Astrocyte (in vitro differentiated cells and primary cell): ENCODE data around the gene PCNT.

Source experiments
- CTCF ChIP-seq: IDR thresholded peaks from 2 replicates; pipeline ENCODE4 v1.5.1; 2011; ENCODE audit warnings: low read depth, mild to moderate bottlenecking, inconsistent platforms, low read length, moderate library complexity; ENCODE audit not compliant: insufficient read depth
- EZH2 ChIP-seq: IDR thresholded peaks from 2 replicates; pipeline ENCODE4 v1.6.1; 2012; ENCODE audit warnings: mild to moderate bottlenecking, low read length, inconsistent platforms; ENCODE audit not compliant: insufficient read depth

- no peak for TF ChIP-seq CTCF
- TF ChIP-seq EZH2: no peak
Observed at GRCh38 chr21:46295996-46296752, 27.8 kb upstream of the PCNT start.
